ENCODE measurements around the gene KRTAP10-7. TPM values are rescaled to one million over a fixed set of nuclear protein-coding genes. Genes with fewer than 3 reads are reported as not detected.

KRTAP10-7 gene
- total RNA-seq, 2 experiments from 2014 or later = not detected

DNA sequence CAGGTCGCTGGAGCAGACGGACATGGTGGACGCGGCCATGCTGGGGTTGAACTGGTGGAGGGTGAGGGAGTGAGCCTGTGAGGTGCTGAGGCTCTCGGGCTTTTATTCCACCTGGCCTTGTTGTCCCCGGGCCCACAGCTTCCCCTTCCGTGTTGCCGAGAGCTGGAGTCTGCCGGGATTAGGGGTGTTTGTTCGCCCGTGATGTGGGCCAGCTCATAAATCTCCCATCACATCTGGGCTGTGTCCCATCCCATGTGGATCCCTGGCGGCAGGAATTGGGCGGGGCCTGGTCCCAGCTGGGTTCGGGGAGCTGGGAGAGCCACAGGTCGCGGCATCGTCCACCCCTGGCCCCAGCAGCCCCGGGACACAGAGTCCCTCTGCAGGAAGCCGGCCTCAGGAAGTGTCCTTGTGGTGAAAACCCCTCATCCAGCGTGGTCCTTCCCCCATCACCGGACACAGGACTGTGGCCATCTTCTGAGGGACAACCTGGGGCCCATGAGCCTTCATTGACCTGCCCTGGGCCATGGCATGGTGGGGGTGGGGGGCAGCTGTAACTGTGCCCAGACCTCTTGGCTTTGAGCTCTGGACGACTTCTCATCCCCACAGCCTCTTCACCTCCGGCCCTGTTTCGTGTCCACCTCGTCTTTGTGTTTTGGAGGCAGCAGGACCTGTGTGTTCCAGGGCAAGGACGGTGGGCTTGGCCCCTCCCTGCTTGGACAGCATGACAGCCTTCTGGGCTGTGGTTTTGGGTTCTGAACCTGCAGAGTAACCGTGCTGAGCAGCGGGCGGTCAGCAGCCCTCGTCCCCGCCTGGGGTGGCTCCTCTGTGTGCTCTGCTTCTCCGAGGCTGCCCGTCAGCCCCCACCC is 7.7 kb upstream of the KRTAP10-7 start, which contains the start of gene KRTAP10-6:
TSS of gene KRTAP10-6 (minus strand) at position 60 of the 866 bp plus-strand sequence. CDS start at position 39, 21 bp downstream.
- H3K27ac Mint-ChIP-seq = no peak within 1 kb of the TSS
- TF ChIP-seq, protein P1, sequence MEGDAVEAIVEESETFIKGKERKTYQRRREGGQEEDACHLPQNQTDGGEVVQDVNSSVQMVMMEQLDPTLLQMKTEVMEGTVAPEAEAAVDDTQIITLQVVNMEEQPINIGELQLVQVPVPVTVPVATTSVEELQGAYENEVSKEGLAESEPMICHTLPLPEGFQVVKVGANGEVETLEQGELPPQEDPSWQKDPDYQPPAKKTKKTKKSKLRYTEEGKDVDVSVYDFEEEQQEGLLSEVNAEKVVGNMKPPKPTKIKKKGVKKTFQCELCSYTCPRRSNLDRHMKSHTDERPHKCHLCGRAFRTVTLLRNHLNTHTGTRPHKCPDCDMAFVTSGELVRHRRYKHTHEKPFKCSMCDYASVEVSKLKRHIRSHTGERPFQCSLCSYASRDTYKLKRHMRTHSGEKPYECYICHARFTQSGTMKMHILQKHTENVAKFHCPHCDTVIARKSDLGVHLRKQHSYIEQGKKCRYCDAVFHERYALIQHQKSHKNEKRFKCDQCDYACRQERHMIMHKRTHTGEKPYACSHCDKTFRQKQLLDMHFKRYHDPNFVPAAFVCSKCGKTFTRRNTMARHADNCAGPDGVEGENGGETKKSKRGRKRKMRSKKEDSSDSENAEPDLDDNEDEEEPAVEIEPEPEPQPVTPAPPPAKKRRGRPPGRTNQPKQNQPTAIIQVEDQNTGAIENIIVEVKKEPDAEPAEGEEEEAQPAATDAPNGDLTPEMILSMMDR (IDR thresholded peaks at IDR 0.05) = no peak
- H3K27me3 Mint-ChIP-seq = peaks cover 2% of the 10 kb centered on the region
- H3K36me3 Mint-ChIP-seq (ENCODE audit: low read depth) = no peaks in the 10 kb centered on the region
- ChIA-PET POLR2A (no interaction called here), CTCF (no interaction called here)
- no peak for DNase-seq
- no peaks in the 10 kb centered on the region for H3K4me1 Mint-ChIP-seq (ENCODE audit: low read depth)
- no peaks in the 10 kb centered on the region for H3K9me3 Mint-ChIP-seq
- no peak within 1 kb of the TSS for H3K4me3 Mint-ChIP-seq
- ATAC-seq = no peak
- intact Hi-C loops (cut with micrococcal nuclease) = no loop called here

DNA sequence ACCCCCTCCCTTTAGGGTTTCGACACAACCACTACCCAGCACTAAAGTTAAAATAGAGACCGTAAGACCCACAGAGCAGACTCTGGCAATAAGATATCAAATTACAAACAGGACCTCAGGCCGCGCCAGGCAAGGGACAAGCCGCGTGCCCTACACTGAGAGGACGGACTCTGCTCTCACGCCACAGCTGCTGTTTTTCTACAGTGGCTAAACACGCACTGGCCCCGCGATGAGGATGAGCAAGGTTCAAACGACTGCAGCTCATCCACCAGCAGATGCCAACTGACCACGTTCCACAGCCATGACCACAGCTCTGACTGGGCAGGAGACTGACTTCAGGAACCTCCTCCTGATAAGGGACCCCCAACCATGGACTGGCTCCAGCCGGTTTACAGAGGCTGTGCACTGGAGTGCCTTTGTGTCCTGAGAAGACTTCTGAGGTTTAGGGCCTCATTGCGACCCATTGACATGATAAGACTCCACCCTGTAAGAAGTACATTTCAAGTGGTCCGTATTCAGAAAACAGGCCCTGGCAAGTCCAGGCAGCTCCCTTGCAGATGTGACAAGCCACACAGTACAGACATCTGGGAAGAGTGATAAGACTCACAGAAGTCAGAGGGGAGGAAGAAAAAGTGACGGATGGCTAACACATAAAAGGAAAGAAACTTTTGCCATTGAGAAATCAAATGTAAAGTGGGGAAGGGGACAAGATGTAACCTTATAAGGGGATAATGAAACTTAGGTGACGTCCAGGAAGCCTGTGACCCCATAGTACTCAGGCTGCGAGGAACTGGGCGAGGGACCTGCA is 6.6 kb upstream of the KRTAP10-7 start:
- TF ChIP-seq, protein P1 (IDR thresholded peaks at IDR 0.05) = no peak
- POLR2A ChIA-PET = no interaction called here
- DNase-seq (no peak), ATAC-seq (no peak)
- H3K4me3 Mint-ChIP-seq = no peak overlapping the region
- peaks cover 2% of the 10 kb centered on the region for H3K27me3 Mint-ChIP-seq
- H3K4me1 Mint-ChIP-seq (ENCODE audit: low read depth) = no peaks in the 10 kb centered on the region
- peaks cover 4% of the 10 kb centered on the region for H3K9me3 Mint-ChIP-seq
- H3K27ac Mint-ChIP-seq = no peak overlapping the region
- CTCF ChIA-PET = no interaction called here
- intact Hi-C loops (cut with micrococcal nuclease) = no loop called here
- H3K36me3 Mint-ChIP-seq (ENCODE audit: low read depth) = no peaks in the 10 kb centered on the region

DNA sequence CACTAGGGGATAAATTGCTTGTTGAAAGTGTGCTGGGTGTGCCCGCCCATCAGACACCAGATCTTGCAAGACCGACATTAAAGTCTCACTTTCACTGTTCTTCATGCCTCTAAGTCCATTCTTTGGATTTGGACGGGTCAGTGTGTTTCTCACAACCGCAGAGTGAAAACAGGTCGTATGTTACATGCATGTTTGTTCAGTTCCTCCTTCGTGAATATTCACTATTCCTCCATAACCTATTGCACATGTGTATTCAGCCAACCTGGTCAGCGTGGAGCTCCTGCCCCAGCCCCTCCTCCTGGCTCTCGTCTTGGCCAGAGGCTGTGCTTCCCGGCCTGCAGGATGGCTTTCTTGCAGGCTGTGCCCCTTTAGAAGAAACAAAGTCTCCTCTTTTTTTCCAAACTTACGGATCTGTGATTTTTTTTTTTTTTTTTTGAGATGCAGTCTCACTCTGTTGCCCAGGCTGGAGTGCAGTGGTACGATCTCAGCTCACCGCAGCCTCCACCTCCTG is 5.9 kb upstream of the KRTAP10-7 start:
- Mint-ChIP-seq H3K4me3 (no peak overlapping the region), H3K36me3 (ENCODE audit: low read depth) (no peaks in the 10 kb centered on the region), H3K4me1 (ENCODE audit: low read depth) (no peaks in the 10 kb centered on the region), H3K9me3 (peaks cover 5% of the 10 kb centered on the region), H3K27me3 (no peaks in the 10 kb centered on the region), H3K27ac (no peak overlapping the region)
- CTCF ChIA-PET = no interaction called here
- ATAC-seq (no peak), DNase-seq (no peak)
- POLR2A ChIA-PET = no interaction called here
- intact Hi-C loops (cut with micrococcal nuclease) = no loop called here
- TF ChIP-seq, protein P1 (IDR thresholded peaks at IDR 0.05) = no peak

DNA sequence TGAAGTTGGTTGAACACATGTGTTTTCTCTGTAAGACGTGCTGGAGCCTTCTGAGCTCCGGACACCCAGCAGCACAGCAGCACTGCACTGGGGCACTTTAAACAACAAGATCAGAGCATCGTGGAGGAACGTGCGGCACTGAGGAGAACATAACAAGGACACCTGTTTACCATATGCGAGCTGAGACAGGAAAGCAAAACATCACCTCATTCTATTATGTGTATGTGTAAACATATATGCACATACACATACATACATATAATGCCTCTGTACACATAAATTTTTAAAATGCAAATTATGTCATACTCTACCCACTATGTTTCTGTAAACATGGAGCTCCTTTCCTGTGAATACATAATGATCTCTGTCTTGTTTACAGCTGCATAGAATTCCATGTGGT is 4.9 kb upstream of the KRTAP10-7 start:
- no peaks in the 10 kb centered on the region for H3K4me1 Mint-ChIP-seq (ENCODE audit: low read depth)
- intact Hi-C loops (cut with micrococcal nuclease) = no loop called here
- no peak for ATAC-seq
- no peaks in the 10 kb centered on the region for H3K27me3 Mint-ChIP-seq
- peaks cover 5% of the 10 kb centered on the region for H3K9me3 Mint-ChIP-seq
- H3K4me3 Mint-ChIP-seq = no peak overlapping the region
- TF ChIP-seq, protein P1 (IDR thresholded peaks at IDR 0.05) = no peak
- H3K27ac Mint-ChIP-seq = no peak overlapping the region
- DNase-seq = no peak
- CTCF ChIA-PET = no interaction called here
- POLR2A ChIA-PET = no interaction called here
- no peaks in the 10 kb centered on the region for H3K36me3 Mint-ChIP-seq (ENCODE audit: low read depth)

Data from activated CD8-positive, alpha-beta T cell treated with anti-CD3 and anti-CD28 coated beads for 36 hours (primary cell).